SIG-M5 treated with dmso at 0.1 percent for 504 hours (cell line): ENCODE results near the gene ZKSCAN8.

ENCODE experiments used
- DNase-seq: peaks from one replicate; lab custom pipeline; 2025; ENCODE audit not compliant: unreplicated experiment; lab: John Stamatoyannopoulos, UW

ZKSCAN8 gene

GRCh38 chr6:28139860-28140543 lies 1.7 kb upstream of the ZKSCAN8 start:
- no peak for DNase-seq

DNA sequence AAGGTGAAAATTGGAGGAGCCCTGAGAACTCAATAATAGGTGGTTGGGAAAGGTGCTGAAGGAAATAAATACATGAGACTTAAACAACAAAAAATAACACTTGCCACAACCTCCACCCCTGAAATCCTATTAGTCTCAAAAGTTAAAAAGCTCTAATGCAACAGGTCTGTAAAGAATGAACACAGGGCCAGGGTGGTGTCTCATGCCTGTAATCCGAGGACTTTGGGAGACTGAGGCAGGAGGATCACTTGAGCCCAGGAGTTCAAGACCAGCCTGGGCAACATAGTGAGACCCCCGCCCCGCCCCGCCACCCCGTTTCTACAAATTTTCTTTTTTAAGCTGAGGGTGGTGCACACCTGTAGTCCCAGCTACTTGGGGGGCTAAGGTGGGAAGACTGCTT lies 1.1 kb upstream of the ZKSCAN8 start:
- DNase-seq: no peak

GRCh38 chr6:28142446-28142845 lies 763 bp downstream of the ZKSCAN8 start:
- no peak for DNase-seq

GRCh38 chr6:28145231-28145630 lies 3.5 kb downstream of the ZKSCAN8 start:
- no peak for DNase-seq

DNA sequence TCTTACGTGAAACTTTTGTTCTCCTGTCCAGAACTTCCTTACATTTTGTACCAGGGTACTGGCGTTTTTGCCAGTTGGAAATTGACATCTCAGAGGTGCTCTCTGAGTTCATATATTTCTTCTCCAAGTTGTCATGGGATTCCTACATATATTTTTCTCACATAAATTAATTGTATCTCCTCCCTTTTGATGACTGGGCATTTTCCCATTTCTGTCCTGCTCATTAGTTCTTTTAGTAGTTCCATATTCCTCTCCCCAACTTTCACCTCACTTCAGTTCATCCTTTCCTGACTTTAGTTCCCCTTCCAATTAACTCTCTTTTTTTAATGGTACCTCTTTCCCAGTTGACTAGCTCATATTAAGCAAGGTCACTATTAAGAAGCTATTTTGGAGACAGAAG lies 10.8 kb downstream of the ZKSCAN8 start:
- DNase-seq: no peak

DNA sequence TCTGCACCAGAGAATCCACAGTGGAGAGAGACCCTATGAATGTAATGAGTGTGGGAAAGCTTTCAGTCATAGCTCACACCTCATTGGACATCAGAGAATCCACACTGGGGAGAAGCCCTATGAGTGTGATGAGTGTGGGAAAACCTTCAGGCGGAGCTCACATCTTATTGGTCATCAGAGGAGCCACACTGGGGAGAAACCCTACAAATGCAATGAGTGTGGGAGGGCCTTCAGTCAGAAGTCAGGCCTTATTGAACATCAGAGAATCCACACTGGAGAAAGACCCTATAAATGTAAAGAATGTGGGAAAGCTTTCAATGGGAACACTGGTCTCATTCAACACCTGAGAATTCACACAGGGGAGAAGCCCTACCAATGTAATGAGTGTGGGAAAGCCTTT lies 11.9 kb downstream of the ZKSCAN8 start:
- no peak for DNase-seq

- no peak for DNase-seq
These were observed 12.7 kb downstream of the ZKSCAN8 start for GRCh38 chr6:28154357-28154756.

DNA sequence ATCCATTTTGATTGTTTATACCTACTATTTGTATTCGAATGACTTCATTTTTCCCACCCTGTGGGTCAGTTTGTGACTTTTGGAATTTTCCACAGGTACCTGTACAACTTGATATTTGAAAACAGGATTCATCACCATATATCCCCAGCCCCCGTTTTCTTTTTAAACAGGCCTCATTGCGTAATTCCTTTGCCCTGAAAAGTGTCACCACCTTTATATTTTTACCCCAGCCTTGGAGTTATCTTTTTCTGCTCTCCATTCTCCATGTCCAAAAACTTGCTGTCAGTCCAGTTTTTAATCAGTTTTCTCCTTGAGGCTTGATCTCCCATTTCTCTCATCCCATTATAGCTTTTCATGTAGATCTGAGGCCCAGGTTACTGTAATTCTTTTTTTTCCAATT lies 16.6 kb downstream of the ZKSCAN8 start:
- no peak for DNase-seq

- DNase-seq: no peak
These were observed 17.4 kb downstream of the ZKSCAN8 start for GRCh38 chr6:28159029-28159607.

GRCh38 chr6:28160233-28160632 lies 18.6 kb downstream of the ZKSCAN8 start:
- DNase-seq: no peak

DNA sequence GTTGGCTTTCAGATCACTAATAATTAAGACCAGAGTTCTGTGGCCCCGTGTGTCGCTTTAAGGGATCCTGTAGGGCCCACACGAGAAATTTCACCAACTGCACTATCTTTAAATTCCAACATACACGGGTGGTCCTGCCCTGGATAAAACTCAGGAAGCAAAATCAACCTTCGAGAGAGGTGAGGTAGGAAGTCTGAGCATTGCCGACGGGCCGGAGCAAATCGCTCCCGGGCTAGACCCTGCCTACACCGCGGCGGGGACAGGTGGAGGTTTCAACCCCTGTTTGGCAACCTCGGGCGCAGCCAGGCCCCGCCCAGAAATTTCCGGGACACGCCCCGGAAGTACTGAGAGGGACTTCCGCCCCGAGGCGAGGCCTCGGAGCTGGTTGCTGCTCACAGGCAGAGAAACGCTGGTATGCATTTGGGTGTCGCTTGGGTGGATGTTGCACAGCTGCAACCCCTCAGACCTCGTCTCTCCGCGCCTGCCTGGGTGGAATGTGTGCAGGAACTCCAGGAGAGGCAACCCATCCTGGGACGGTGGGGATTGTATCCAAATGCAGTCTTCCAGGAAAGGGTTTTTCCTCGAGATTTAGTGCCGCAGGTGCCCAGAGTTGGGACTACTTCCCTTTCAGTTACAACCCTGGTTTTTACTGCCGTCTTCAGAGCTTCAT lies 19.9 kb downstream of the ZKSCAN8 start:
- DNase-seq: no peak

DNA sequence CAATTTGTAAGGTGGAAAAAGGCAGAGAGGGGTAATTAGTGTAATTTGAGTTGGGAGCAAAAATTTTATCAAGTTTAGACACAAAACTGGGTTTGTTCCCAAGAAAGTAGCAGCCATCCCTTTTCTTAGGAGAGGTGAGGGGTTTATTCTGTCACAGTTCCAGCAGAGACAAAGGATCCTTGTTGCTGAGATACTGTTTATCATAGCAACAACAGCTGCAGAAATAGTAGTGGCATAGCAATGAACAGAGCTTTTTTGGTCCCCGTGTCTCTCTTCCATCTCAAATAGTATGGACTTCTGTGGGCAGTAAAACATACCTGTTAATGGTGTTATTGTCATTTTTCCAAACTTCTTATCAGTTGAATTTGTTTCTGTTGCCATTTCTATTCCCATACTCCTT lies 23.9 kb downstream of the ZKSCAN8 start:
- no peak for DNase-seq

- DNase-seq: no peak
These were observed 25.4 kb downstream of the ZKSCAN8 start for GRCh38 chr6:28167068-28167467.

DNA sequence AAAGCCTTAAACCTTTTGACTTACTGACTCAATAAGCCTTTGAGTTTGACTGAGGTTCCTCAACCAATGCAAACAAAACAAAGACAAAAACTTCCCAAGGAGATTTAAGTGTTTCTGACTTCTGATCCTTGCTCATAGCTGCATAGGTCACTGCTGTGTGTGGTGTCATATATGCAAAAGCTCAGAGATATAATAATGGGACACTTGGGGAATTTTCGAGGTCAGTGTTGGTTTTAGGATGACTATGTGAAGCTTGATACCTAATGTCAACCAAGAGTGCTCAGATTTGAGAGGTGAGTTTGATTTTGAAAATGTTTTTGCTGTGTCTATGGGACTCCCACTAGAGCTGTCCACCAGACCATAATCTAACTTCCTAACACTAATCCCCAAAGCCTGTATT lies 26.2 kb downstream of the ZKSCAN8 start:
- DNase-seq: no peak

DNA sequence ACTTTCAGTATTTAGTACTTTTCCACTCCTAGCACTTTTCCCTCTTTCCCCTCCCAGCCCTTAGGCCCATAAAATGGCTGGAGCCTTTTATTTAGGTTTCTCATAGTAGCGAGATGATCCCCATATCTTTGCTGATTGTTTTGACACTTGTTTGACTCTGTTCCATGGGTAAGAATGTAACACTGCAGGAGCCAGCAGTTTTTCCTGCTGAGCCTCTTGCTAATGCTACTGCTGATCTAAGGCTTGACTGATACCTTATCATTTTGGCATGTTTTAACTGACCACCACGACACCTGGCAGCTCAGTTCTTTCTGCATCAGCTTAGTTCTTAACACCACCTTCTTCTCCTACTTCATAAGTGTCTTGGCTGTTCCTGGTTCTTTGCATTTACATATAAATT lies 29.6 kb downstream of the ZKSCAN8 start:
- DNase-seq: no peak

GRCh38 chr6:28172006-28172405 lies 30.3 kb downstream of the ZKSCAN8 start:
- DNase-seq: no peak

- no peak for DNase-seq
These were observed 34.7 kb downstream of the ZKSCAN8 start for GRCh38 chr6:28176373-28176772.

DNA sequence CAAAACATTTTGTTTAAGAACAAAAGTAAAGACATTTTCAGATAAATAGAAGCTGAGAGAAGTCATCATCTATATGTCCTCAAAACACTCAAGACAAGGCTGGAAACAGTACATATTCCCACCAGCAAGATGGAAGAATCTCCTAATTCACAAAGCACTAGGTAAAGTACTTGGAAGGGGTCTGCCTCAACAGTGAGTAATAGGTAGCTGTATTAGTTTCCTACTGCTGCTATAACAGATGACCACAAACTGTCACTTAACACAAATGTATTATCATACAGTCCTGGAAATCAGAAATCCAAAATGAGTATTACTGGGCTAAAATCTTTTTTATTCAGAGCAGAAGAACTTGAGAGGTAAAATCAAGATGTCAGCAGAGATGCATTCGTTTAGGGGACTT lies 40.6 kb downstream of the ZKSCAN8 start:
- no peak for DNase-seq

- no peak for DNase-seq
These were observed 46.7 kb downstream of the ZKSCAN8 start for GRCh38 chr6:28188111-28188979.

- no peak for DNase-seq
These were observed 58.3 kb downstream of the ZKSCAN8 start for GRCh38 chr6:28200020-28200419.

- DNase-seq: no peak
These were observed 61.5 kb downstream of the ZKSCAN8 start for GRCh38 chr6:28203201-28203600.

DNA sequence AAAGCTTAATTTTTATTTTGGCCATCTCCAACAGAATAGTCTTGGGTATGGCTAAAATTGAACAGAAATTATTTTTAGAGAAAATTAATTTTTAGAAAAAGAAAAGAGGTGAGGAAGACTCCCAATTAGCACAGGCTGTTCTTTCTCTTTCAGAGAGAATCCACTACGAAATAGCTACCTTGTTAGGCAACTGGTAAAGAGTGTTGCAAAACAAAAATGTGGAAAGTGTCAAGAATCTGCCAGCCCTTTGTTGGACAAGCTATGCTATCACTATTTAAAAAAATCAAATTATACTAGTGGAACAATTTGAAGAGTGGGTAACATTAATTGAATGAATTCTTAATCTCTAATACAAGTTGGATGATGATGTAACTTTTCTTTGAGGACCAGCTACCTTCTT lies 64.2 kb downstream of the ZKSCAN8 start:
- DNase-seq: peak; percentile 56
